ENCODE data around the gene ARL14EP.
A peak's percentile ranks its signal among the peaks of the same experiment; 100 is the strongest.

Gene ARL14EP

DNA sequence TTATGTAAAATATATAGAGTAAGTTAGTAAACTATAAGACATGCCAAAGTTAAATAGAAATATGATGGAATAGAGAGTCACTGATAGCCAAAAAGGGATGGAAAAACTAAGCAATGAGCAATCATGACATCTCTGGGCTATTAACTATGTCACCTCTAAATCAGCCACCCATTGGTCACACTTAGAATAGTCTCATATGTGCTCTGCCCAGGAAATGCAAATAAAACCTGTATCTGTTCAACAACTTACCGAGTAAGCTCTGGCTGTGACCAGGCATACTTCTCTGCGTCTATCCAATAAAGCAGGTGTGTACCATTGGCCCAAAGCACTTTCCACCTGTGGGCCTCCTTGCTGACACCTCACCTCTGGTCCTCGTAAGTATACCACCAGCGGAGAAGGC, 1.6 kb upstream of the ARL14EP start:
- no peak for DNase-seq (ENCODE audit: low read depth)
- in situ Hi-C loops (cut with HindIII; ENCODE audit: low sequenced_read_pairs) = loop anchor here (25.0 kb wide), 1 partner anchor 884 kb away; no protein-coding TSS in a partner anchor
- TF ChIP-seq, protein P1, sequence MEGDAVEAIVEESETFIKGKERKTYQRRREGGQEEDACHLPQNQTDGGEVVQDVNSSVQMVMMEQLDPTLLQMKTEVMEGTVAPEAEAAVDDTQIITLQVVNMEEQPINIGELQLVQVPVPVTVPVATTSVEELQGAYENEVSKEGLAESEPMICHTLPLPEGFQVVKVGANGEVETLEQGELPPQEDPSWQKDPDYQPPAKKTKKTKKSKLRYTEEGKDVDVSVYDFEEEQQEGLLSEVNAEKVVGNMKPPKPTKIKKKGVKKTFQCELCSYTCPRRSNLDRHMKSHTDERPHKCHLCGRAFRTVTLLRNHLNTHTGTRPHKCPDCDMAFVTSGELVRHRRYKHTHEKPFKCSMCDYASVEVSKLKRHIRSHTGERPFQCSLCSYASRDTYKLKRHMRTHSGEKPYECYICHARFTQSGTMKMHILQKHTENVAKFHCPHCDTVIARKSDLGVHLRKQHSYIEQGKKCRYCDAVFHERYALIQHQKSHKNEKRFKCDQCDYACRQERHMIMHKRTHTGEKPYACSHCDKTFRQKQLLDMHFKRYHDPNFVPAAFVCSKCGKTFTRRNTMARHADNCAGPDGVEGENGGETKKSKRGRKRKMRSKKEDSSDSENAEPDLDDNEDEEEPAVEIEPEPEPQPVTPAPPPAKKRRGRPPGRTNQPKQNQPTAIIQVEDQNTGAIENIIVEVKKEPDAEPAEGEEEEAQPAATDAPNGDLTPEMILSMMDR (IDR thresholded peaks at IDR 0.05; ENCODE audit: low read depth, low read length, missing control alignments) = no peak
- no peak overlapping the region for H3K4me3 ChIP-seq (ENCODE audit: low read depth, low read length)

DNA sequence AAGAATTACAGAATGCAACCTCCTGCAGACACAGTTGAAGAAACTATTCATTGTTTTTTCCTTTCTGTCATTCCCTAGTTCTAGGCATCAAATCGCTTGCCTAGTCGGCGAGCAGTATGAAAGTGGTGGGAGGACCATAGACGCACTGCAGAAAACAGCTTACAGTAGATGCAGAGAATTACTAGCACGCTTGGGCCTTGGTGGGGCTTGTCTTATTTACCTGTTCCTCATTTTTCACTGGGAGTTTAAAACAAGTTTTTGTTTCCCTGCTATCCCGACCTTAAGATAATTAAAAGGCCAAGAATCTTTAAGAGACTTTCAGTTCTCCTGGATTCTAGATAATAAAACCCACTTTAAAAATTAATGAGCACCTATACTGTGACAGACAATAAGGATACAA, 713 bp upstream of the ARL14EP start:
- DNase-seq (ENCODE audit: low read depth) = no peak
- in situ Hi-C loops (cut with HindIII; ENCODE audit: low sequenced_read_pairs) = loop anchor here (25.0 kb wide), 1 partner anchor 885 kb away; no protein-coding TSS in a partner anchor
- H3K4me3 ChIP-seq (ENCODE audit: low read depth, low read length) = peak overlapping the region; percentile 80
- TF ChIP-seq, protein P1 (IDR thresholded peaks at IDR 0.05; ENCODE audit: low read depth, low read length, missing control alignments) = no peak

DNA sequence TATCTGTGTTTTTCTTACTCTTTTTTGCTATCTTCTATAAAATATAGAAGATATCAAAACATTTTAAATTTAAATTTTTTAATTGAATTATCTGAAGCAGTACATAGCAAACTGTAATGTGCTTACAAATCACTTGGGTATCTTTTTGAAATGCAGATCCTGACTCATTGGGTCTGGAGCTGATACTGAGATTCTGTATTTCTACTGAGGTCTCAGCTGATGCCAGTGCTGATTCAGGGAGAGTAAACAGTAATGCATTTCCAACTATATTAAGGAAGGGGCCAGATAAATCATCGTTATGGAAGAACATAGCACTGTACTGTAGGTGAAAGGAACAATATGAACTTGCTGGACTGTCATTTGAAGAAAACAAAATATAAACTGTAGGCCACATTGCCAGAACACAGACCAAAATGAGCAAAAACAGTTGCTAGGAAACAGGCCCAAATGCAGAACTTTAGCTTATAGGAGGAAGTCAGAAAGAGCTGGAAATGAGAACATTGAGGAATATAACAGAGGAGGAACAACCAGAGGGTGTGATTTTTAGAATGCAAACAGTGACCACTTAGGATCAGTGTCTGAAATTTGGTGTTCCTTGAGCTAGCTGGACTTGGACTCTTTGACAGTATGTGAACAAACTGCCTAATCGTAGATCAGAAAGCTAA, 3.3 kb downstream of the ARL14EP start:
- no peak overlapping the region for H3K4me3 ChIP-seq (ENCODE audit: low read depth, low read length)
- TF ChIP-seq, protein P1 (IDR thresholded peaks at IDR 0.05; ENCODE audit: low read depth, low read length, missing control alignments) = no peak
- no peak for DNase-seq (ENCODE audit: low read depth)
- in situ Hi-C loops (cut with HindIII; ENCODE audit: low sequenced_read_pairs) = no loop called here

GRCh38 chr11:30326906-30327305, 4.0 kb downstream of the ARL14EP start:
- TF ChIP-seq, protein P1 (IDR thresholded peaks at IDR 0.05; ENCODE audit: low read depth, low read length, missing control alignments) = no peak
- in situ Hi-C loops (cut with HindIII; ENCODE audit: low sequenced_read_pairs) = no loop called here
- H3K4me3 ChIP-seq (ENCODE audit: low read depth, low read length) = no peak overlapping the region
- no peak for DNase-seq (ENCODE audit: low read depth)

GRCh38 chr11:30328681-30329080, 5.8 kb downstream of the ARL14EP start:
- no peak overlapping the region for H3K4me3 ChIP-seq (ENCODE audit: low read depth, low read length)
- TF ChIP-seq, protein P1 (IDR thresholded peaks at IDR 0.05; ENCODE audit: low read depth, low read length, missing control alignments) = no peak
- in situ Hi-C loops (cut with HindIII; ENCODE audit: low sequenced_read_pairs) = no loop called here
- DNase-seq (ENCODE audit: low read depth) = no peak

- no peak overlapping the region for H3K4me3 ChIP-seq (ENCODE audit: low read depth, low read length)
- in situ Hi-C loops (cut with HindIII; ENCODE audit: low sequenced_read_pairs) = no loop called here
- no peak for DNase-seq (ENCODE audit: low read depth)
- TF ChIP-seq, protein P1 (IDR thresholded peaks at IDR 0.05; ENCODE audit: low read depth, low read length, missing control alignments) = no peak
These were observed 6.4 kb downstream of the ARL14EP start for GRCh38 chr11:30329150-30329940.

All from astrocyte of the cerebellum (primary cell).